Transverse colon (tissue), 4 donors: ENCODE measurements around the gene MS4A10.

Source experiments
- CTCF ChIP-seq, 5 experiments: fragments of 200-600 bp in 3 of 5; fragments of 450-650 bp in 2 of 5; sonication (generic) in 3 of 5; IDR thresholded peaks; 1 replicate in 2 of 5; 2 replicates in 3 of 5; pipeline ENCODE4 v1.5.1; 2016 to 2017; ENCODE audit warnings: antibody characterized with exemption in 5 of 5, inconsistent platforms in 3 of 5, mild to moderate bottlenecking in 2 of 5, moderate library complexity in 1 of 5
- POLR2AphosphoS5 ChIP-seq, 3 donors: sonication (generic); formaldehyde crosslinking; IDR thresholded peaks; one replicate each; pipeline ENCODE4 v1.6.1; 2016; ENCODE audit warnings: antibody characterized with exemption in 3 of 3

GRCh38 chr11:60772666-60773065 lies 12.5 kb upstream of the MS4A10 start:
- TF ChIP-seq POLR2AphosphoS5 (IDR thresholded peaks at IDR 0.05), result no peak
- no peak for TF ChIP-seq CTCF (IDR thresholded peaks at IDR 0.05)
